Neutrophil (primary cell): ENCODE measurements around the gene SMIM32.

Source experiments
- H3K27ac ChIP-seq: fragments of 200-600 bp; sonication (generic); 2 replicates; pipeline ENCODE4 v1.5.1; 2016; ENCODE audit warnings: mild to moderate bottlenecking, moderate library complexity
- H3K27me3 ChIP-seq: fragments of 200-600 bp; sonication (generic); 2 replicates; pipeline ENCODE4 v1.6.0; 2016; ENCODE audit warnings: mild to moderate bottlenecking
- H3K36me3 ChIP-seq: fragments of 200-600 bp; sonication (generic); 2 replicates; pipeline ENCODE4 v1.5.1; 2017
- H3K4me1 ChIP-seq, 2 experiments: fragments of 200-600 bp in 1 of 2; sonication (generic) in 1 of 2; 1 replicate in 1 of 2; 2 replicates in 1 of 2; pipeline versions ENCODE4 v1.5.1 to v1.6.1; 2013 to 2016; ENCODE audit warnings: low read depth in 1 of 2, low read length in 1 of 2, mild to moderate bottlenecking in 1 of 2, moderate library complexity in 1 of 2; ENCODE audit not compliant: control insufficient read depth in 1 of 2, insufficient read depth in 1 of 2
- H3K4me3 ChIP-seq, 2 experiments: fragments of 200-600 bp in 1 of 2; sonication (generic) in 1 of 2; 1 replicate in 1 of 2; 2 replicates in 1 of 2; pipeline ENCODE4 v1.5.1; 2013 to 2016; ENCODE audit warnings: low read depth in 1 of 2, low read length in 1 of 2, mild to moderate bottlenecking in 1 of 2, moderate library complexity in 1 of 2
- H3K9me3 ChIP-seq: fragments of 200-600 bp; sonication (generic); 2 replicates; pipeline ENCODE4 v1.5.1; 2016
- TF ChIP-seq, protein P1 (sequence below): fragments of 200-600 bp; sonication (generic); IDR thresholded peaks from 2 replicates; pipeline ENCODE4 v1.5.1; 2016; ENCODE audit warnings: antibody characterized with exemption

The SMIM32 gene

DNA sequence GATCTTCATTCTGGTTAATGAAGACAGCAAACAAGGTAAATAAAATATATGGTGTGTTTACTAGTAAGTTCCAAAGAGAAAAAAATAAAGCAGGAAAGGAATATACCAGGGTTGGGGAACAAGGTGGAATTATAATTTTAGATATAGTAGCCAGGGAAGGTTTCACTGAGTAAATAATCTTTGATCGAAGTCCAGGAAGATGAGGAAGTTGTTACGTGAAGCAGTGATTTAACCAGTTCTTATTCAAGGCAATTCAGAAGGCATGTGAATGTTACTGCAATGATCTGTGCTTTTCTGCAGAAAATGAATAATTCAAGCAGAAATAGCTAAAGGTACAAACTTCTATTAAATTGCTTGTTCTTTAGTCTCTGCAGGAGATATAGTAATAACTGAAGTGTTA, 6.2 kb downstream of the SMIM32 start:
- Histone ChIP-seq H3K9me3 (no peaks in the 10 kb centered on the region), H3K4me3 (no peak overlapping the region), H3K4me1 (peaks cover 0 to under 1% of the 10 kb centered on the region in 2 experiments), H3K27me3 (peaks cover 28% of the 10 kb centered on the region), H3K36me3 (no peaks in the 10 kb centered on the region), H3K27ac (no peak overlapping the region)
- TF ChIP-seq, protein P1, sequence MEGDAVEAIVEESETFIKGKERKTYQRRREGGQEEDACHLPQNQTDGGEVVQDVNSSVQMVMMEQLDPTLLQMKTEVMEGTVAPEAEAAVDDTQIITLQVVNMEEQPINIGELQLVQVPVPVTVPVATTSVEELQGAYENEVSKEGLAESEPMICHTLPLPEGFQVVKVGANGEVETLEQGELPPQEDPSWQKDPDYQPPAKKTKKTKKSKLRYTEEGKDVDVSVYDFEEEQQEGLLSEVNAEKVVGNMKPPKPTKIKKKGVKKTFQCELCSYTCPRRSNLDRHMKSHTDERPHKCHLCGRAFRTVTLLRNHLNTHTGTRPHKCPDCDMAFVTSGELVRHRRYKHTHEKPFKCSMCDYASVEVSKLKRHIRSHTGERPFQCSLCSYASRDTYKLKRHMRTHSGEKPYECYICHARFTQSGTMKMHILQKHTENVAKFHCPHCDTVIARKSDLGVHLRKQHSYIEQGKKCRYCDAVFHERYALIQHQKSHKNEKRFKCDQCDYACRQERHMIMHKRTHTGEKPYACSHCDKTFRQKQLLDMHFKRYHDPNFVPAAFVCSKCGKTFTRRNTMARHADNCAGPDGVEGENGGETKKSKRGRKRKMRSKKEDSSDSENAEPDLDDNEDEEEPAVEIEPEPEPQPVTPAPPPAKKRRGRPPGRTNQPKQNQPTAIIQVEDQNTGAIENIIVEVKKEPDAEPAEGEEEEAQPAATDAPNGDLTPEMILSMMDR = no peak

DNA sequence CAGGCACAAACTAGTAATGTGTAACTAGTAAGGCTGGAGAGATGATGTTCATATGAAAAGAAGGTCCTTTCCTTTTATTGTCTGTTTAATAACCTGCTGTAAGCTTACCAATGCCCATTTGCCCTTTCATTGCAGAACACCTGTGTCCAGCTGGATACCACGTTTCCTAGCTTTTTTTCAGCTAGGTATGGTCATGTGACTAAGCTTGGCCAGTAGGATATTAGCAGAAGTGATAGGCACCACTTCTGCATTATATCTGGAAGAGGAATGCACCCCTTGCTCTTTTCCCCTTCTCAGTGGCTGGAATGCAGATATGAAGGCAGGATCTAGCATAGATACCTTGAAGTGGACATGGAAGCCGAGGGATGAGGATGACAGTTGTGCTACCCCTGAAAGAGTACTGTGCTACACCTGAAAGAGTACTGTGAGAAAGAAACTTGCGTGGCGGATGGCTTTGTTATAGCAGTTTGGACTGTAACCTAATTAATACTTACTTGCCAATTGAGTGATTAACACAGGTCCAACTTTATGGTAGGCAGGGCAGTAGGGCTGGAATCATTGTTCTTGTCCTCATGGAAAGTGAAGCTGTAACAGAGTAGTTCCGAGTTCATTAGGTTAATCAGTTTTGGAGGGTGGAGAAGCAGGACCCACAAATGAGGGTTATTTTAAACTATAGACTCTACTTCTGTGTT, 6.8 kb downstream of the SMIM32 start:
- Histone ChIP-seq H3K27me3 (peaks cover 21% of the 10 kb centered on the region), H3K36me3 (no peaks in the 10 kb centered on the region), H3K4me3 (no peak overlapping the region), H3K27ac (no peak overlapping the region), H3K4me1 (no peaks in the 10 kb centered on the region), H3K9me3 (no peaks in the 10 kb centered on the region)
- TF ChIP-seq, protein P1 = no peak

DNA sequence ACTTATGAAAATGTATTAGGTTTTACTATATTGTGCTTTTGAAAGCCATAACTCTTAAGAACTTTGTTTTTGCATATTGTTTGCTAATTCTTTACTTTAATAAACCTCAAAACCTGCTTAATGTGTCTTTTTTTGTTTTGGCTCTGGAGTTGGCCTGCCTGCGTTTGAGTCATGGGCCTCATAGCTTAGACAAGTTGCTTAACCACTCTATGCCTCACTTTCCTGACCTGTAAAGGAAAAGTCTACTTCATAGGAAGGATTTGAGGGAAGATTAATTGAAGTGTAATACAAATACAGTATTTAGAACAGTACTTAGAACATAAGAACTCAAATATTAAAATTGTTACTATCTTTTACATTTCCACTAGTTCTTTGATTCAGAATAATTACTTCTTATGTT, 10.3 kb downstream of the SMIM32 start:
- H3K27ac ChIP-seq = no peak overlapping the region
- no peaks in the 10 kb centered on the region for H3K4me1 ChIP-seq
- H3K9me3 ChIP-seq = no peaks in the 10 kb centered on the region
- H3K27me3 ChIP-seq = no peaks in the 10 kb centered on the region
- TF ChIP-seq, protein P1 = no peak
- H3K4me3 ChIP-seq = no peak overlapping the region
- H3K36me3 ChIP-seq = peaks cover 5% of the 10 kb centered on the region

DNA sequence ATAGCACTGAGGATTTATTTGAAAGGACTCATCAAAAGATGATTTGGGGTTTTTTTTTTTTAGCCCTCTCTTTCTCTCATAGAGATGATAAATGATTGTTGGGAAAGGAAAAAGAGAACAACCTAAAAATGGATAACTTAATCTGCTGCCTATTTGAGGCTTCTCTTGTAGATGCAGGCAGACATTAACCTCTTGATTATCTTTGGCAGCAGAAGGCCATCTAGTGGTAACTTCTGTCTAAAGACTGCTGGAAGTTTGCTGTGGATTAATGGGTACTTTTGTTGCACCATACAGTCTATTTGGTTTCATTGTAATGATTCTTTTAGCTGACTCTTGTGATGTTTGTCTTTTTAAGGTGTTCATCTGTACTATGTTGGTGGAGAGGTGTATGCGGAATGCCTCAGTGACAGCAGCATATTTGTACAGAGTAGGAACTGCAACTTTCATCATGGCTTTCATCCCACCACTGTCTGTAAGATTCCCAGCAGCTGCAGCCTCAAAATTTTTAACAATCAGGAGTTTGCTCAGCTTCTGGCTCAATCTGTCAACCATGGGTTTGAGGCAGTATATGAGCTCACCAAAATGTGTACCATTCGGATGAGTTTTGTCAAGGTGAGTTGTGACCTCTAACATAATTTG, 18.8 kb downstream of the SMIM32 start:
- no peak overlapping the region for H3K27ac ChIP-seq
- H3K27me3 ChIP-seq = no peaks in the 10 kb centered on the region
- no peaks in the 10 kb centered on the region for H3K9me3 ChIP-seq
- no peak overlapping the region for H3K4me3 ChIP-seq
- no peaks in the 10 kb centered on the region for H3K4me1 ChIP-seq
- TF ChIP-seq, protein P1 = no peak
- peaks cover 23% of the 10 kb centered on the region for H3K36me3 ChIP-seq

DNA sequence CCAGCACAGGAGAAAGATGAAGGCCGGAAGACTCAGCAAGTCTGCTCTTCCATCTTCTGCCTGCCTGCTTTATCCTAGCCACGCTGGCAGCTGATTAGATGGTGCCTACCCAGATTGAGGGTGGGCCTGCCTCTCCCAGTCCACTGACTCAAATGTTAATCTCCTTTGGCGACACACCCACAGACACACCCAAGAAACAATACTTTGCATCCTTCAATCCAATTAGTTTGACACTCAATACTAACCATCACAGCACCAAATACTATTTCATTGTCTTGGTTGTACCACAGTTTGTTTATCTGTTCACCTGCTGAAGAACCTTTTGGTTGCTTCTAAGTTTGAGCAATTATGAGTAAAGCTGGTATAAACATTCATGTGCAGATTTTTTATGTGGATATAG, 23.7 kb downstream of the SMIM32 start:
- peaks cover 0 to 3% of the 10 kb centered on the region in 2 experiments for H3K4me1 ChIP-seq
- TF ChIP-seq, protein P1 = no peak

More for the DNA sequence above, 23.7 kb downstream of the SMIM32 start:
- Histone ChIP-seq H3K9me3 (no peaks in the 10 kb centered on the region), H3K4me3 (no peak overlapping the region), H3K27ac (no peak overlapping the region), H3K36me3 (peaks cover 10% of the 10 kb centered on the region), H3K27me3 (no peaks in the 10 kb centered on the region)
